Kidney (tissue), 14 donors: ENCODE results near the gene PLEKHH2. TPM values are rescaled to one million over a fixed set of nuclear protein-coding genes. Genes with fewer than 3 reads are reported as not detected.

ENCODE experiments used
- DNase-seq, 5 donors: peaks; one replicate each; pipeline ENCODE4 v3.0.0-alpha.2; 2013 to 2020
- FAIRE-seq: peaks from 2 replicates; lab custom pipeline; 2012; peaks lifted over from hg19 to GRCh38; lab: Jason Lieb, UNC
- H3K27ac ChIP-seq, 2 donors: one replicate each; pipeline ENCODE4 v1.7.0; 2013; ENCODE audit warnings: low read depth in 2 of 2, low read length in 2 of 2, inconsistent platforms in 1 of 2
- H3K27me3 ChIP-seq: one replicate; pipeline ENCODE4 v1.7.1; 2013; ENCODE audit warnings: low read length, inconsistent platforms; ENCODE audit not compliant: control insufficient read depth, insufficient read depth
- H3K36me3 ChIP-seq, 3 donors: one replicate each; pipeline versions ENCODE4 v1.7.0 to v1.7.1; 2013; ENCODE audit warnings: low read length in 3 of 3, control low read depth in 1 of 3, inconsistent platforms in 1 of 3; ENCODE audit not compliant: insufficient read depth in 3 of 3, control insufficient read depth in 2 of 3
- H3K4me1 ChIP-seq, 3 donors: one replicate each; pipeline versions ENCODE4 v1.7.0 to v1.7.1; 2013; ENCODE audit warnings: low read length in 3 of 3, inconsistent platforms in 1 of 3, low read depth in 1 of 3; ENCODE audit not compliant: control insufficient read depth in 2 of 3, insufficient read depth in 2 of 3
- H3K4me3 ChIP-seq, 3 donors: one replicate each; pipeline versions ENCODE4 v1.7.0 to v1.8.1; 2013; ENCODE audit warnings: low read length in 3 of 3, control low read depth in 1 of 3, inconsistent platforms in 1 of 3
- H3K9ac ChIP-seq, 3 donors: one replicate each; pipeline versions ENCODE4 v1.7.0 to v1.7.1; 2013; ENCODE audit warnings: low read length in 3 of 3, control low read depth in 1 of 3, inconsistent platforms in 1 of 3
- H3K9me3 ChIP-seq, 3 donors: one replicate each; pipeline versions ENCODE4 v1.7.0 to v1.7.1; 2013; ENCODE audit warnings: low read length in 3 of 3, control low read depth in 1 of 3, inconsistent platforms in 1 of 3; ENCODE audit not compliant: control insufficient read depth in 2 of 3, insufficient read depth in 1 of 3
- CTCF ChIP-seq: IDR thresholded peaks from 3 replicates; pipeline ENCODE4 v1.5.1; 2012; ENCODE audit warnings: mild to moderate bottlenecking, moderate library complexity, borderline replicate concordance; ENCODE audit not compliant: insufficient read depth; ENCODE audit errors: extremely low read depth
- intact Hi-C: fragments of 100-400 bp; cut with DNase I; formaldehyde crosslinking; loops from one replicate; pipeline ENCODE4 v1.11.1; 2022
- polyA plus RNA-seq: library from polyadenylated mRNA; stranded (reverse); fragments of 350-450 nt; fragmentation: Illumina TruSeq; extraction: RNeasy Lipid Tissue Mini Kit (QIAGEN cat#74804); gene quantifications from one replicate; pipeline ENCODE4 v1.2.3, GENCODE V29; 2014; ENCODE audit warnings: low read depth, low replicate concordance; ENCODE audit not compliant: insufficient read depth
- total RNA-seq: library from RNA; stranded (reverse); fragmentation: NEBNext Ultra II Directional; extraction: Animal tissue kit (Norgen Biotek cat#: 25700); gene quantifications from one replicate; pipeline ENCODE4 v1.2.1, GENCODE V29; 2021
- donor health status: control.
- donor health status: control.
- donor health status: control.
- donor health status: control.
- donor health status: control.
- donor health status: DM: yes; HTN: yes; CAD: no.
- donor health status: Normal renal cell carcinoma (clear cell type).

Gene PLEKHH2
- total and polyA plus RNA-seq, 2 donors from 2014 or later, result 4.3 to 25.0 TPM

- no peak for TF ChIP-seq CTCF
- Histone ChIP-seq H3K27me3 (no peaks in the 10 kb centered on the region), H3K4me3 (no peak overlapping the region), H3K27ac (peak overlapping the region; percentile 7 to 56), H3K9me3 (no peaks in the 10 kb centered on the region), H3K9ac (no peak overlapping the region), H3K36me3 (no peaks in the 10 kb centered on the region), H3K4me1 (peaks cover 5 to 7% (median 6%) of the 10 kb centered on the region in 3 donors)
- FAIRE-seq (no peak), DNase-seq (peak in 2 of 5 donors; percentile 68 to 75)
- intact Hi-C loops, result no loop called here
These were observed 122.1 kb downstream of the PLEKHH2 start for GRCh38 chr2:43759195-43759594.

- Histone ChIP-seq H3K4me3 (no peak overlapping the region), H3K9me3 (no peaks in the 10 kb centered on the region), H3K4me1 (peaks cover 5 to 11% (median 7%) of the 10 kb centered on the region in 3 donors), H3K36me3 (peaks cover 0 to 7% (median 0%) of the 10 kb centered on the region in 3 donors), H3K9ac (no peak overlapping the region), H3K27ac (no peak overlapping the region), H3K27me3 (no peaks in the 10 kb centered on the region)
- DNase-seq (peak in 1 of 5 donors; percentile 31), FAIRE-seq (peak; percentile 64)
- TF ChIP-seq CTCF, result no peak
- intact Hi-C loops, result no loop called here
These were observed 125.2 kb downstream of the PLEKHH2 start for GRCh38 chr2:43762286-43762685.

- Histone ChIP-seq H3K27ac (no peak overlapping the region), H3K4me3 (no peak overlapping the region), H3K36me3 (peaks cover 0 to 7% (median 0%) of the 10 kb centered on the region in 3 donors), H3K4me1 (peaks cover 5 to 11% (median 7%) of the 10 kb centered on the region in 3 donors), H3K27me3 (no peaks in the 10 kb centered on the region), H3K9me3 (no peaks in the 10 kb centered on the region), H3K9ac (no peak overlapping the region)
- no peak for TF ChIP-seq CTCF
- FAIRE-seq, result no peak
- DNase-seq, result peak in 2 of 5 donors; percentile 19 to 43
- intact Hi-C loops, result no loop called here
These were observed 126.0 kb downstream of the PLEKHH2 start for GRCh38 chr2:43763091-43763490.
